HepG2 (cell line): ENCODE measurements around the gene TIGAR. TPM values are rescaled to one million over a fixed set of nuclear protein-coding genes. Genes with fewer than 3 reads are reported as not detected.

ENCODE experiments used
- ARNT ChIP-seq: fragments of 450-650 bp; IDR thresholded peaks from 2 replicates; pipeline ENCODE4 v1.6.1; 2017
- THAP7 ChIP-seq: sonication (generic); formaldehyde crosslinking; IDR thresholded peaks from 2 replicates; pipeline ENCODE4 v1.8.1; 2023; ENCODE audit warnings: mild to moderate bottlenecking, missing genetic modification reagents
- ZBTB40 ChIP-seq, 2 experiments: fragments of 450-650 bp in 1 of 2; sonication (generic) in 1 of 2; formaldehyde crosslinking in 1 of 2; IDR thresholded peaks; 2 replicates each; pipeline versions ENCODE4 v1.6.1 to v1.8.0; 2016 to 2022; ENCODE audit warnings: antibody characterized with exemption in 1 of 2, mild to moderate bottlenecking in 1 of 2, missing genetic modification reagents in 1 of 2
- polyA plus RNA-seq, 8 experiments: library from polyadenylated mRNA; depleted of rRNA in 3 of 8; stranded (reverse) in 7 of 8; unstranded in 1 of 8; fragments of >200 nt; fragmentation: Illumina TruSeq in 4 of 8; extraction: Trizol in 4 of 8; gene quantifications; 2 replicates each; pipeline versions ENCODE4 v1.2.1 to v1.2.3, GENCODE V29; 2011 to 2016; ENCODE audit warnings: low read depth in 4 of 8, missing spikeins in 1 of 8, mixed read lengths in 1 of 8; ENCODE audit not compliant: insufficient read depth in 1 of 8
- total RNA-seq, 5 experiments: library from RNA; depleted of rRNA; stranded (reverse); fragments of >200 nt; fragmentation: Illumina TruSeq; extraction: Trizol; gene quantifications; 2 replicates each; pipeline ENCODE4 v1.2.3, GENCODE V29; 2016; ENCODE audit warnings: low read depth in 1 of 5

The TIGAR gene
- total and polyA plus RNA-seq, 2 of the 13 experiments (the other 11 are each of a cell fraction or from before 2014, with no cell fraction given): 2.6 to 21.8 TPM

- TF ChIP-seq ZBTB40 (IDR thresholded peaks at IDR 0.05) (no peak), ZBTB40 (CRISPR knock-in tag; IDR thresholded peaks at IDR 0.05) (no peak), ARNT (no peak), THAP7 (CRISPR knock-in tag) (no peak)
These were observed 34.2 kb upstream of the TIGAR start (continued) for GRCh38 chr12:4286771-4287317.
